ENCODE data around the gene PARD3B.

PARD3B gene

DNA sequence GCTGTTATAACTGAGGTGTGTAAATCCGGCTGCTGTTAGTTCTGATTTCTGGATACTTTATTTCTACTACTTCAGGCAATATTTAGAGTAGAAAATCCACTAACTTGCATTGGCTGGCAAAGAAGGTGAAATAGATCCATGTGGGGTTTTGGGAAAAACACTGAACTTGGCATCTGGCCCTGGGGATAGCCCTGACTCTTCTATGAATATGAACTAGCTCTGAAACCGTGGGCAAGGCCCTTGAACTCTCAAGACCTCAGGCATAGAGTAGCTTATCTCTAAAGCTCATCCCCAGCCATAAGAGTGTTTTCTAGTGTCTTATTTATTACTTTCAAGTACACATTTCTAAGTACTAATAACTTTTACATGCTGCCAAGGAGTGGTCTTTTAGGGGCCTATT lies 25.8 kb downstream of the PARD3B start:
- no peak overlapping the region for H3K4me3 ChIP-seq (replicated peaks; ENCODE audit: insufficient read depth, low read length)
- no peak overlapping the region for H3K27ac ChIP-seq (replicated peaks)
- no peak for DNase-seq (ENCODE audit: low read depth in 1 of 2, low spot score in 1 of 2)
- no peaks in the 10 kb centered on the region for H3K27me3 ChIP-seq (ENCODE audit: insufficient read depth, poor library complexity, severe bottlenecking)
- no peak for TF ChIP-seq POLR2AphosphoS5 (IDR thresholded peaks at IDR 0.05; ENCODE audit: low read depth)
- no peak for TF ChIP-seq SPI1 (IDR thresholded peaks at IDR 0.05; ENCODE audit: borderline replicate concordance, low read depth)
- no peak for TF ChIP-seq REST (IDR thresholded peaks at IDR 0.05; ENCODE audit: insufficient replicate concordance, low read depth)
- TF ChIP-seq, protein P1, sequence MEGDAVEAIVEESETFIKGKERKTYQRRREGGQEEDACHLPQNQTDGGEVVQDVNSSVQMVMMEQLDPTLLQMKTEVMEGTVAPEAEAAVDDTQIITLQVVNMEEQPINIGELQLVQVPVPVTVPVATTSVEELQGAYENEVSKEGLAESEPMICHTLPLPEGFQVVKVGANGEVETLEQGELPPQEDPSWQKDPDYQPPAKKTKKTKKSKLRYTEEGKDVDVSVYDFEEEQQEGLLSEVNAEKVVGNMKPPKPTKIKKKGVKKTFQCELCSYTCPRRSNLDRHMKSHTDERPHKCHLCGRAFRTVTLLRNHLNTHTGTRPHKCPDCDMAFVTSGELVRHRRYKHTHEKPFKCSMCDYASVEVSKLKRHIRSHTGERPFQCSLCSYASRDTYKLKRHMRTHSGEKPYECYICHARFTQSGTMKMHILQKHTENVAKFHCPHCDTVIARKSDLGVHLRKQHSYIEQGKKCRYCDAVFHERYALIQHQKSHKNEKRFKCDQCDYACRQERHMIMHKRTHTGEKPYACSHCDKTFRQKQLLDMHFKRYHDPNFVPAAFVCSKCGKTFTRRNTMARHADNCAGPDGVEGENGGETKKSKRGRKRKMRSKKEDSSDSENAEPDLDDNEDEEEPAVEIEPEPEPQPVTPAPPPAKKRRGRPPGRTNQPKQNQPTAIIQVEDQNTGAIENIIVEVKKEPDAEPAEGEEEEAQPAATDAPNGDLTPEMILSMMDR (IDR thresholded peaks at IDR 0.05; ENCODE audit: insufficient read depth, low read length): no peak
- TF ChIP-seq GABPA (IDR thresholded peaks at IDR 0.05; ENCODE audit: low read depth): no peak

DNA sequence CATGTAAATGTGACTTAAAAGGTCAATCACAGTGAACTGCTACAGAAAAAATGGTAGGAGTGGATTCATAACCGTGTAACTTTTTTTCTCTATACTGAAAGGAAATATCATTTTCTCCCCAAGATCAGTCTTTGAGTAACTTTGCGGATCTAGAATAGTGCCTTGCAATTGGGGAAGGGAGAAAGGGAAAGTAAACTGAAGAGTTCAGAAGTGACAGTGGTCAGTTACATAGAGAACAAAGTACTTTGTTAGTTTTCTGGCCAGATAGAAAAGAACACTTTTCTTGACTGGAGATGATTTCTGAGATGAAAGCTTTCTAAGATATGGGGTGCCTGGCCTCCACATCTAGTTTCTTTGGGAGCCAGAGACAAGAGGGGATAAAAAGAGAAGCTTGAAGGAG lies 26.6 kb downstream of the PARD3B start:
- no peak overlapping the region for H3K4me3 ChIP-seq (replicated peaks; ENCODE audit: insufficient read depth, low read length)
- TF ChIP-seq GABPA (IDR thresholded peaks at IDR 0.05; ENCODE audit: low read depth): no peak
- no peak for TF ChIP-seq POLR2AphosphoS5 (IDR thresholded peaks at IDR 0.05; ENCODE audit: low read depth)
- no peaks in the 10 kb centered on the region for H3K27me3 ChIP-seq (ENCODE audit: insufficient read depth, poor library complexity, severe bottlenecking)
- H3K27ac ChIP-seq (replicated peaks): no peak overlapping the region
- no peak for DNase-seq (ENCODE audit: low read depth in 1 of 2, low spot score in 1 of 2)

DNA sequence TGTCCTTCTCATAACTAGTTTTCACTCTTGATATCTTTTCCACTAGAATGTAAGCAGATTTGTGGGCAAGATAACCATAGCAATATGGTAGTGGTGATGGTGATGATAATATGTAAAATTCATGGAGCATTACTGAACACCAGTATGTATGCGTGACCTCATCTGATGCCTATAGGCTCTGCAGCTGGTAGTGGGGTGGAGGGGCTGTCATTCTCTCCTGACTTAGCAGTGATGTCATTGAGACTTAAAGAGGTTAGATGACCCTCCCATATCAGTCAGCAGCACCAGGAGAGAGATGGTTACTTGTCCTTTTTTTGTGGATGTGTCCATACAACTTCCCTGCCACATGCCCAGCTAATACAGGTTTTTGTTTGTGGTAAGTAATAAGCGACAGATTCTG lies 27.9 kb downstream of the PARD3B start:
- Histone ChIP-seq H3K4me3 (replicated peaks; ENCODE audit: insufficient read depth, low read length) (no peak overlapping the region), H3K27ac (replicated peaks) (no peak overlapping the region), H3K27me3 (ENCODE audit: insufficient read depth, poor library complexity, severe bottlenecking) (no peaks in the 10 kb centered on the region)
- no peak for DNase-seq (ENCODE audit: low read depth in 1 of 2, low spot score in 1 of 2)
- TF ChIP-seq, protein P1 (IDR thresholded peaks at IDR 0.05; ENCODE audit: insufficient read depth, low read length): no peak
- TF ChIP-seq GABPA (IDR thresholded peaks at IDR 0.05; ENCODE audit: low read depth): no peak
- no peak for TF ChIP-seq REST (IDR thresholded peaks at IDR 0.05; ENCODE audit: insufficient replicate concordance, low read depth)
- TF ChIP-seq POLR2AphosphoS5 (IDR thresholded peaks at IDR 0.05; ENCODE audit: low read depth): no peak
- TF ChIP-seq SPI1 (IDR thresholded peaks at IDR 0.05; ENCODE audit: borderline replicate concordance, low read depth): no peak

- H3K27me3 ChIP-seq (ENCODE audit: insufficient read depth, poor library complexity, severe bottlenecking): no peaks in the 10 kb centered on the region
- no peak for TF ChIP-seq SPI1 (IDR thresholded peaks at IDR 0.05; ENCODE audit: borderline replicate concordance, low read depth)
- TF ChIP-seq REST (IDR thresholded peaks at IDR 0.05; ENCODE audit: insufficient replicate concordance, low read depth): no peak
- TF ChIP-seq, protein P1 (IDR thresholded peaks at IDR 0.05; ENCODE audit: insufficient read depth, low read length): no peak
- TF ChIP-seq GABPA (IDR thresholded peaks at IDR 0.05; ENCODE audit: low read depth): no peak
- no peak for TF ChIP-seq POLR2AphosphoS5 (IDR thresholded peaks at IDR 0.05; ENCODE audit: low read depth)
- no peak overlapping the region for H3K27ac ChIP-seq (replicated peaks)
- no peak for DNase-seq (ENCODE audit: low read depth in 1 of 2, low spot score in 1 of 2)
- H3K4me3 ChIP-seq (replicated peaks; ENCODE audit: insufficient read depth, low read length): no peak overlapping the region
These were observed 29.2 kb downstream of the PARD3B start for GRCh38 chr2:204574486-204574885.
